Upper lobe of right lung (tissue), 1 donor: ENCODE results near the gene PACRG. TPM values are rescaled to one million over a fixed set of nuclear protein-coding genes. Genes with fewer than 3 reads are reported as not detected.
A peak's percentile ranks its signal among the peaks of the same experiment; 100 is the strongest.

Source experiments
- ATAC-seq: fragments of 200-7000 bp; cut with Tn5 transposase; one replicate; pipeline ENCODE4 v1.9.1; 2020; ENCODE audit warnings: mild to moderate bottlenecking, moderate library complexity
- DNase-seq: peaks from one replicate; pipeline ENCODE4 v3.0.0-alpha.2; 2020
- H3K27ac ChIP-seq: fragments of 200-600 bp; one replicate; pipeline ENCODE4 v1.8.0; 2022
- H3K27me3 ChIP-seq: fragments of 200-600 bp; one replicate; pipeline ENCODE4 v1.8.0; 2022; ENCODE audit warnings: mild to moderate bottlenecking
- H3K36me3 ChIP-seq: fragments of 200-600 bp; one replicate; pipeline ENCODE4 v1.8.0; 2022
- H3K4me1 ChIP-seq: fragments of 200-600 bp; one replicate; pipeline ENCODE4 v1.8.0; 2022
- H3K4me3 ChIP-seq: fragments of 200-600 bp; one replicate; pipeline ENCODE4 v1.8.0; 2022; ENCODE audit warnings: mild to moderate bottlenecking
- H3K9me3 ChIP-seq: fragments of 200-600 bp; one replicate; pipeline ENCODE4 v1.8.0; 2022
- CTCF ChIP-seq: fragments of 200-600 bp; IDR thresholded peaks from one replicate; pipeline ENCODE4 v1.8.0; 2022; ENCODE audit warnings: antibody characterized with exemption
- intact Hi-C: fragments of 100-400 bp; cut with DNase I; formaldehyde crosslinking; loops from one replicate; pipeline ENCODE4 v1.11.0; 2022
- total RNA-seq: library from RNA; stranded (reverse); fragmentation: NEBNext Ultra II Directional; extraction: Animal tissue kit (Norgen Biotek cat#: 25700); gene quantifications from one replicate; pipeline ENCODE4 v1.2.1, GENCODE V29; 2021
- donor health status: DM: no; HTN: yes; CAD: no; lungs with severe emphysema.

Gene PACRG
- total RNA-seq, 1 donor from 2014 or later, result 1.5 TPM

- Histone ChIP-seq H3K36me3 (no peaks in the 10 kb centered on the region), H3K4me3 (no peak overlapping the region), H3K4me1 (no peaks in the 10 kb centered on the region), H3K27me3 (no peaks in the 10 kb centered on the region), H3K9me3 (no peaks in the 10 kb centered on the region), H3K27ac (peak overlapping the region; percentile 88)
- ATAC-seq (no peak), DNase-seq (no peak)
- intact Hi-C loops, result no loop called here
- TF ChIP-seq CTCF, result no peak
These were observed 932 bp downstream of the PACRG start for GRCh38 chr6:162728706-162729105.

- Histone ChIP-seq H3K27me3 (no peaks in the 10 kb centered on the region), H3K27ac (no peak overlapping the region), H3K4me1 (no peaks in the 10 kb centered on the region), H3K9me3 (no peaks in the 10 kb centered on the region), H3K4me3 (no peak overlapping the region), H3K36me3 (no peaks in the 10 kb centered on the region)
- DNase-seq (no peak), ATAC-seq (no peak)
- no peak for TF ChIP-seq CTCF
- intact Hi-C loops, result no loop called here
These were observed 2.7 kb downstream of the PACRG start for GRCh38 chr6:162730502-162730901.

GRCh38 chr6:162733489-162733888 is 5.7 kb downstream of the PACRG start:
- Histone ChIP-seq H3K27ac (no peak overlapping the region), H3K36me3 (no peaks in the 10 kb centered on the region), H3K9me3 (no peaks in the 10 kb centered on the region), H3K4me1 (no peaks in the 10 kb centered on the region), H3K27me3 (no peaks in the 10 kb centered on the region), H3K4me3 (no peak overlapping the region)
- ATAC-seq, result peak; percentile 45
- DNase-seq, result no peak
- no peak for TF ChIP-seq CTCF
- intact Hi-C loops, result no loop called here

- intact Hi-C loops, result no loop called here
These were observed 9.2 kb downstream of the PACRG start for GRCh38 chr6:162736961-162737360.

GRCh38 chr6:162750776-162751175 is 23.0 kb downstream of the PACRG start:
- TF ChIP-seq CTCF, result no peak
- Histone ChIP-seq H3K36me3 (no peaks in the 10 kb centered on the region), H3K27me3 (no peaks in the 10 kb centered on the region)

More at GRCh38 chr6:162736961-162737360, 9.2 kb downstream of the PACRG start:
- DNase-seq (no peak), ATAC-seq (no peak)
- peak; percentile 31 for TF ChIP-seq CTCF
- Histone ChIP-seq H3K27ac (no peak overlapping the region), H3K9me3 (no peaks in the 10 kb centered on the region), H3K36me3 (no peaks in the 10 kb centered on the region), H3K27me3 (no peaks in the 10 kb centered on the region), H3K4me3 (no peak overlapping the region), H3K4me1 (no peaks in the 10 kb centered on the region)

GRCh38 chr6:162751211-162751859 is 23.6 kb downstream of the PACRG start:
- intact Hi-C loops, result no loop called here
- TF ChIP-seq CTCF, result no peak
- ATAC-seq, result no peak

More at GRCh38 chr6:162750776-162751175, 23.0 kb downstream of the PACRG start:
- Histone ChIP-seq H3K4me1 (no peaks in the 10 kb centered on the region), H3K9me3 (no peaks in the 10 kb centered on the region), H3K4me3 (no peak overlapping the region), H3K27ac (no peak overlapping the region)
- no peak for ATAC-seq
- no peak for DNase-seq
- intact Hi-C loops, result no loop called here

More at GRCh38 chr6:162751211-162751859, 23.6 kb downstream of the PACRG start:
- no peak for DNase-seq
- no peaks in the 10 kb centered on the region for H3K36me3 ChIP-seq
- H3K9me3 ChIP-seq, result no peaks in the 10 kb centered on the region
- no peak overlapping the region for H3K27ac ChIP-seq
- H3K4me3 ChIP-seq, result no peak overlapping the region
- H3K4me1 ChIP-seq, result no peaks in the 10 kb centered on the region
- H3K27me3 ChIP-seq, result no peaks in the 10 kb centered on the region
